Measurements from ENCODE around the gene MSS51. TPM values are rescaled to one million over a fixed set of nuclear protein-coding genes. Genes with fewer than 3 reads are reported as not detected.

Gene MSS51
- total RNA-seq, 1 experiment from 2014 or later = 1.7 TPM

GRCh38 chr10:73404690-73405089 is 28.7 kb downstream of the MSS51 start:
- 0 out of 4 replicates have a peak, but pooled peaks cover 0 to 7% of the 10 kb centered on the region in 2 experiments for H3K36me3 ChIP-seq (ENCODE audit: control insufficient read depth in 1 of 2, insufficient read depth in 2 of 2, low read length in 2 of 2)
- H2AFZ ChIP-seq (ENCODE audit: low read depth, low read length, poor library complexity, severe bottlenecking) = no peak overlapping the region
- H3K4me3 ChIP-seq (replicated peaks in 1 of 2; ENCODE audit: low read depth in 1 of 2, low read length in 2 of 2) = no peak overlapping the region
- no peak overlapping the region for H3K27ac ChIP-seq (ENCODE audit: low read depth, low read length)
- H3K9me3 ChIP-seq (ENCODE audit: control insufficient read depth in 1 of 2, insufficient read depth in 1 of 2, low read depth in 1 of 2, low read length in 2 of 2) = no peaks in the 10 kb centered on the region
- no peaks in the 10 kb centered on the region for H3K27me3 ChIP-seq (ENCODE audit: insufficient read depth, low read length)
- peaks cover 9% of the 10 kb centered on the region; the same call in 1 of the 2 replicates for H4K20me1 ChIP-seq (ENCODE audit: insufficient read depth)
- H3K9me2 ChIP-seq (ENCODE audit: insufficient read depth) = no peaks in the 10 kb centered on the region
- intact Hi-C loops (cut with micrococcal nuclease) = no loop called here
- peaks cover 95% of the 10 kb centered on the region for H3K79me2 ChIP-seq (ENCODE audit: insufficient read depth, low read length)
- ChIA-PET RAD21 (ENCODE audit: low non-redundant PET in 1 of 2, low total read pairs in 2 of 2, uncharacterized antibody in 2 of 2, unreplicated experiment in 2 of 2) (no interaction called here), CTCF (no interaction called here), POLR2A (no interaction called here)
- ATAC-seq (no peak), DNase-seq (ENCODE audit: low read depth, low spot score) (no peak)
- TF ChIP-seq SP1 (IDR thresholded peaks at IDR 0.05; ENCODE audit: low read depth) (no peak), MAX (IDR thresholded peaks at IDR 0.05) (no peak), FOSL1 (IDR thresholded peaks at IDR 0.05; ENCODE audit: low read depth) (no peak), RAD21 (IDR thresholded peaks at IDR 0.05; ENCODE audit: low read depth) (no peak), SIN3A (IDR thresholded peaks at IDR 0.05; ENCODE audit: low read depth) (no peak)
- no TSS peak for BruUV-seq (replicated peaks)
- peaks cover 5 to 16% of the 10 kb centered on the region in 2 experiments for H3K4me1 ChIP-seq (ENCODE audit: control insufficient read depth in 1 of 2, insufficient read depth in 2 of 2, low read length in 2 of 2)
- H3K4me2 ChIP-seq (ENCODE audit: low read length) = no peak overlapping the region
- H3K9ac ChIP-seq (ENCODE audit: low read length) = no peak overlapping the region

DNA sequence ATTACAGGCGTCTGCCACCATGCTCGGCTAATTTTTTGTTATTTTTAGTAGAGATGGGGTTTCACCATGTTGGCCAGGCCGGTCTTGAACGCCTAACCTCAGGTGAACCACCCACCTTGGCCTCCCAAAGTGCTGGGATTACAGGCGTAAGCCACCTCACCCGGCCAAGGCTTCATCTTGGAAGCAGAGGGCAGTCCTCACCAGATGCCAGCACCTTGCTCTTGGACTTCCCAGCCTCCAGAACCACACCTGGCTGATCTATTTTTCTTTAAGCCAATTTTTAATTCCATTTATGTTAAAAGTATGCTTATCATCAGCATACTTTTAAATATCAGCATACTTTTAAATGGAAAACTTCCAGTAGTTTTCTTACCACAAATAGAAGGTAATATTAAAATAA is 31.7 kb downstream of the MSS51 start:
- Histone ChIP-seq H3K27me3 (ENCODE audit: insufficient read depth, low read length) (no peaks in the 10 kb centered on the region), H3K4me1 (ENCODE audit: control insufficient read depth in 1 of 2, insufficient read depth in 2 of 2, low read length in 2 of 2) (no peaks in the 10 kb centered on the region; a peak in 1 of 4 replicates), H2AFZ (ENCODE audit: low read depth, low read length, poor library complexity, severe bottlenecking) (no peak overlapping the region), H3K9me2 (ENCODE audit: insufficient read depth) (no peaks in the 10 kb centered on the region), H3K4me2 (ENCODE audit: low read length) (no peak overlapping the region), H4K20me1 (ENCODE audit: insufficient read depth) (no peaks in the 10 kb centered on the region; the same call in 1 of the 2 replicates), H3K79me2 (ENCODE audit: insufficient read depth, low read length) (peaks cover 82% of the 10 kb centered on the region), H3K9me3 (ENCODE audit: control insufficient read depth in 1 of 2, insufficient read depth in 1 of 2, low read depth in 1 of 2, low read length in 2 of 2) (no peaks in the 10 kb centered on the region), H3K4me3 (replicated peaks in 1 of 2; ENCODE audit: low read depth in 1 of 2, low read length in 2 of 2) (no peak overlapping the region), H3K36me3 (ENCODE audit: control insufficient read depth in 1 of 2, insufficient read depth in 2 of 2, low read length in 2 of 2) (peaks cover 6 to 13% of the 10 kb centered on the region in 2 experiments), H3K9ac (ENCODE audit: low read length) (no peak overlapping the region), H3K27ac (ENCODE audit: low read depth, low read length) (no peak overlapping the region)
- POLR2A ChIA-PET = no interaction called here
- DNase-seq (ENCODE audit: low read depth, low spot score) (no peak), ATAC-seq (no peak)
- CTCF ChIA-PET = no interaction called here
- TF ChIP-seq ZNF274 (IDR thresholded peaks at IDR 0.05; ENCODE audit: low read depth, low read length) (no peak), MAX (IDR thresholded peaks at IDR 0.05) (no peak), POLR2A (IDR thresholded peaks at IDR 0.05; ENCODE audit: borderline replicate concordance, extremely low read depth, insufficient read depth, insufficient read length) (no peak), SP1 (IDR thresholded peaks at IDR 0.05; ENCODE audit: low read depth) (no peak), FOSL1 (IDR thresholded peaks at IDR 0.05; ENCODE audit: low read depth) (no peak)
- intact Hi-C loops (cut with micrococcal nuclease) = no loop called here
- RAD21 ChIA-PET (ENCODE audit: low non-redundant PET in 1 of 2, low total read pairs in 2 of 2, uncharacterized antibody in 2 of 2, unreplicated experiment in 2 of 2) = no interaction called here
- no TSS peak for BruUV-seq (replicated peaks)
